Ishikawa (cell line): ENCODE measurements around the gene ARHGEF10L.

ENCODE experiments used
- CEBPB ChIP-seq: IDR thresholded peaks from 2 replicates; pipeline ENCODE4 v1.6.1; 2012
- CREB1 ChIP-seq: IDR thresholded peaks from 2 replicates; pipeline ENCODE4 v1.6.1; 2012; ENCODE audit warnings: low read depth
- EP300 ChIP-seq: IDR thresholded peaks from 2 replicates; pipeline ENCODE4 v1.6.1; 2012; ENCODE audit warnings: borderline replicate concordance
- FOXM1 ChIP-seq: IDR thresholded peaks from 2 replicates; pipeline ENCODE4 v1.6.1; 2012; ENCODE audit warnings: low read depth, borderline replicate concordance
- RAD21 ChIP-seq: IDR thresholded peaks from 2 replicates; pipeline ENCODE4 v1.6.1; 2012; ENCODE audit warnings: low read depth
- REST ChIP-seq: IDR thresholded peaks from 2 replicates; pipeline ENCODE4 v1.6.1; 2012; ENCODE audit warnings: low read depth, mild to moderate bottlenecking
- TAF1 ChIP-seq: IDR thresholded peaks from 2 replicates; pipeline ENCODE4 v1.6.1; 2012; ENCODE audit warnings: low read depth, mild to moderate bottlenecking
- TCF12 ChIP-seq: IDR thresholded peaks from 2 replicates; pipeline ENCODE4 v1.6.1; 2012; ENCODE audit warnings: low read depth
- USF1 ChIP-seq: IDR thresholded peaks from 2 replicates; pipeline ENCODE4 v1.6.1; 2012
- YY1 ChIP-seq: IDR thresholded peaks from 2 replicates; pipeline ENCODE4 v1.6.1; 2012; ENCODE audit warnings: low read depth
- ZBTB7A ChIP-seq: IDR thresholded peaks from 2 replicates; pipeline ENCODE4 v1.6.1; 2012; ENCODE audit warnings: low read depth
- TF ChIP-seq, protein P1 (sequence below): IDR thresholded peaks from 2 replicates; pipeline ENCODE4 v1.6.1; 2012

DNA sequence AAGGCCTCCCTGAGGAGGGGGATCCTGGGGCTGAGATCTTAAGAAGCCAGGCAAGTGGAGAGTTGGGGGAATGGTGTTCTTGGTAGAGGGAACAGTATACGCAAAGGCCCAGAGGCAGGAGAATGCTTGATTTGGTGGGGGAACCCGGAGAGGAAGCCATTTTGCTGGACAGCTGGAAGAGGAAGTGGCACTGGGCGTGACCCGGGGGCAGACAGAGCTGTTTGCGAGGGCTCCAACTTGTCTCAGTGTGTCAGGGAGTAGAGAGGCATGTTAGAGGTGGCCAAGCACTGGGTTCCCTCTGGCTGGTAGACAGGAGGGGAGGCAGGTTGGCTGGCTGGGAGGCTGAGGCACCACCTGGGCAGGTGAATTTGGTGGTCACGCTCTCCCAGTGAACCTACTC lies 119.3 kb downstream of the ARHGEF10L start:
- no peak for TF ChIP-seq TAF1
- TF ChIP-seq, protein P1, sequence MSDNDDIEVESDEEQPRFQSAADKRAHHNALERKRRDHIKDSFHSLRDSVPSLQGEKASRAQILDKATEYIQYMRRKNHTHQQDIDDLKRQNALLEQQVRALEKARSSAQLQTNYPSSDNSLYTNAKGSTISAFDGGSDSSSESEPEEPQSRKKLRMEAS, result no peak
- no peak for TF ChIP-seq CEBPB
- no peak for TF ChIP-seq RAD21
- TF ChIP-seq REST, result no peak
- no peak for TF ChIP-seq FOXM1
- no peak for TF ChIP-seq EP300
- TF ChIP-seq TCF12, result no peak
- no peak for TF ChIP-seq ZBTB7A
- TF ChIP-seq USF1, result no peak
- no peak for TF ChIP-seq CREB1
- no peak for TF ChIP-seq YY1
